ENCODE data around the gene SMG6.
A peak's percentile ranks its signal among the peaks of the same experiment; 100 is the strongest.

Gene SMG6

GRCh38 chr17:2138761-2139160, 164.8 kb downstream of the SMG6 start (continued):
- TF ChIP-seq ZNF692 (tag by site-specific recombination; IDR thresholded peaks at IDR 0.05): no peak
- no peak for TF ChIP-seq ZNF274 (IDR thresholded peaks at IDR 0.05; ENCODE audit: low read length)
- TF ChIP-seq ZNF274 (tag by site-specific recombination; IDR thresholded peaks at IDR 0.05; ENCODE audit: borderline replicate concordance): no peak
- peak; percentile 61; the same call in 1 of the 2 replicates for TF ChIP-seq BCL6B (tag by site-specific recombination; IDR thresholded peaks at IDR 0.05)
- peak; percentile 93 for TF ChIP-seq OSR2 (tag by site-specific recombination; IDR thresholded peaks at IDR 0.05)
- TF ChIP-seq ZNF280C (tag by site-specific recombination; IDR thresholded peaks at IDR 0.05): no peak
- TF ChIP-seq ZFP69B (tag by site-specific recombination; IDR thresholded peaks at IDR 0.05): no peak; the same call in 1 of the 2 replicates
- no peak for TF ChIP-seq SCRT1 (tag by site-specific recombination; IDR thresholded peaks at IDR 0.05; ENCODE audit: borderline replicate concordance)
- TF ChIP-seq ZNF549 (tag by site-specific recombination; IDR thresholded peaks at IDR 0.05): no peak
- TF ChIP-seq ZNF280D (tag by site-specific recombination; IDR thresholded peaks at IDR 0.05): no peak
- no peak for TF ChIP-seq ZNF24 (tag by site-specific recombination; IDR thresholded peaks at IDR 0.05)
- TF ChIP-seq ZBTB10 (tag by site-specific recombination; IDR thresholded peaks at IDR 0.05): no peak
- TF ChIP-seq ZBTB44 (tag by site-specific recombination; IDR thresholded peaks at IDR 0.05): peak; percentile 100
- no peak for TF ChIP-seq ZSCAN23 (tag by site-specific recombination; IDR thresholded peaks at IDR 0.05)
- TF ChIP-seq SETDB1 (IDR thresholded peaks at IDR 0.05; ENCODE audit: insufficient read length, low read length): no peak
- TF ChIP-seq KLF7 (tag by site-specific recombination; IDR thresholded peaks at IDR 0.05; ENCODE audit: borderline replicate concordance): no peak; the same call in 1 of the 2 replicates
- no peak for TF ChIP-seq ZNF433 (tag by site-specific recombination; IDR thresholded peaks at IDR 0.05; ENCODE audit: low read depth)
- no peak for TF ChIP-seq ZBTB7A (tag by site-specific recombination; IDR thresholded peaks at IDR 0.05; ENCODE audit: low read depth)
- no peak for TF ChIP-seq ZNF292 (tag by site-specific recombination; IDR thresholded peaks at IDR 0.05; ENCODE audit: borderline replicate concordance, low read depth)
- no peak for TF ChIP-seq ZNF513 (tag by site-specific recombination; IDR thresholded peaks at IDR 0.05)
- no peak for TF ChIP-seq ZNF664 (tag by site-specific recombination; IDR thresholded peaks at IDR 0.05)
- TF ChIP-seq MYNN (tag by site-specific recombination; IDR thresholded peaks at IDR 0.05; ENCODE audit: borderline replicate concordance): no peak
- TF ChIP-seq ZFP37 (tag by site-specific recombination; IDR thresholded peaks at IDR 0.05): no peak
- no peak for TF ChIP-seq ZFHX2 (tag by site-specific recombination; conservative IDR thresholded peaks at IDR 0.05)
- TF ChIP-seq ZNF621 (tag by site-specific recombination; IDR thresholded peaks at IDR 0.05): no peak
- no peak for TF ChIP-seq ZNF140 (tag by site-specific recombination; IDR thresholded peaks at IDR 0.05)
- TF ChIP-seq ZNF335 (tag by site-specific recombination; conservative IDR thresholded peaks at IDR 0.05): peak; percentile 17; the same call in 1 of the 2 replicates
